Measurements from ENCODE around the gene SELL.

Gene SELL

GRCh38 chr1:169707912-169708604, 3.4 kb downstream of the SELL start:
- TF ChIP-seq SPI1 (IDR thresholded peaks at IDR 0.05; ENCODE audit: borderline replicate concordance, low read depth) (no peak), GABPA (IDR thresholded peaks at IDR 0.05; ENCODE audit: low read depth) (no peak), POLR2AphosphoS5 (IDR thresholded peaks at IDR 0.05; ENCODE audit: low read depth) (no peak), CTCF (IDR thresholded peaks at IDR 0.05; ENCODE audit: insufficient read depth, low read length) (no peak), REST (IDR thresholded peaks at IDR 0.05; ENCODE audit: insufficient replicate concordance, low read depth) (no peak)
- DNase-seq (ENCODE audit: low read depth in 1 of 2, low spot score in 1 of 2) = no peak
- H3K4me3 ChIP-seq (replicated peaks; ENCODE audit: insufficient read depth, low read length) = no peak overlapping the region
- H3K27ac ChIP-seq (replicated peaks) = no peak overlapping the region
- no peaks in the 10 kb centered on the region for H3K27me3 ChIP-seq (ENCODE audit: insufficient read depth, poor library complexity, severe bottlenecking)

- no peaks in the 10 kb centered on the region for H3K27me3 ChIP-seq (ENCODE audit: insufficient read depth, poor library complexity, severe bottlenecking)
- DNase-seq (ENCODE audit: low read depth in 1 of 2, low spot score in 1 of 2) = no peak
- H3K27ac ChIP-seq (replicated peaks) = no peak overlapping the region
- TF ChIP-seq REST (IDR thresholded peaks at IDR 0.05; ENCODE audit: insufficient replicate concordance, low read depth) = no peak
- TF ChIP-seq GABPA (IDR thresholded peaks at IDR 0.05; ENCODE audit: low read depth) = no peak
- no peak for TF ChIP-seq POLR2AphosphoS5 (IDR thresholded peaks at IDR 0.05; ENCODE audit: low read depth)
- TF ChIP-seq SPI1 (IDR thresholded peaks at IDR 0.05; ENCODE audit: borderline replicate concordance, low read depth) = no peak
- no peak for TF ChIP-seq CTCF (IDR thresholded peaks at IDR 0.05; ENCODE audit: insufficient read depth, low read length)
- H3K4me3 ChIP-seq (replicated peaks; ENCODE audit: insufficient read depth, low read length) = no peak overlapping the region
Observed at GRCh38 chr1:169704797-169705196, 6.6 kb downstream of the SELL start.

GRCh38 chr1:169701261-169702005, 10.0 kb downstream of the SELL start:
- H3K27ac ChIP-seq (replicated peaks) = no peak overlapping the region
- no peak overlapping the region for H3K4me3 ChIP-seq (replicated peaks; ENCODE audit: insufficient read depth, low read length)
- no peak for TF ChIP-seq GABPA (IDR thresholded peaks at IDR 0.05; ENCODE audit: low read depth)
- no peak for TF ChIP-seq REST (IDR thresholded peaks at IDR 0.05; ENCODE audit: insufficient replicate concordance, low read depth)
- no peak for TF ChIP-seq SPI1 (IDR thresholded peaks at IDR 0.05; ENCODE audit: borderline replicate concordance, low read depth)
- TF ChIP-seq CTCF (IDR thresholded peaks at IDR 0.05; ENCODE audit: insufficient read depth, low read length) = no peak
- no peak for TF ChIP-seq POLR2AphosphoS5 (IDR thresholded peaks at IDR 0.05; ENCODE audit: low read depth)

More at GRCh38 chr1:169701261-169702005, 10.0 kb downstream of the SELL start:
- H3K27me3 ChIP-seq (ENCODE audit: insufficient read depth, poor library complexity, severe bottlenecking) = no peaks in the 10 kb centered on the region
- no peak for DNase-seq (ENCODE audit: low read depth in 1 of 2, low spot score in 1 of 2)
